ENCODE results near the gene NLGN4X.
"Not testable (repeated sequence)": the region's sequence is repeated elsewhere in the genome, so short reads cannot be mapped to it uniquely, and the experiment has no call there.

Gene NLGN4X

DNA sequence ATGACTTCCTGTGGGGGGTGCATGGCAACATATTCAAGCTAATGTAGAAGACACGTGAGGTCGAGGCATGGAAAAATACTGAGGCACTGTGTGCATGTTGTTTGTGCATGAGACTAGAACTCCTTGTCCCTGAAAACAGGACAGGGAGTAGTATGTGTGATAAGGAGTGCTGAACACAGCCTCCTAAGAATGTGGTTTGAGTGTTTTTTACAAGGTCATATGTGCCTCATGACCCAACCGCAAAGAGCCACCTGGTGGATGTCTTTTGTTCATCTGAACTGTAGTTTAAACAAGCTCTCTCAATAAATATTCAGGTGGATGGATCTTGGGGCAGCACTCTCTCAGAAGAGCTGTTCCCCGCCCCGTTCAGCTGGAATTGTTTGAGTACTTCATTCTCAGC, 226.6 kb downstream of the NLGN4X start:
- DNase-seq = no peak

DNA sequence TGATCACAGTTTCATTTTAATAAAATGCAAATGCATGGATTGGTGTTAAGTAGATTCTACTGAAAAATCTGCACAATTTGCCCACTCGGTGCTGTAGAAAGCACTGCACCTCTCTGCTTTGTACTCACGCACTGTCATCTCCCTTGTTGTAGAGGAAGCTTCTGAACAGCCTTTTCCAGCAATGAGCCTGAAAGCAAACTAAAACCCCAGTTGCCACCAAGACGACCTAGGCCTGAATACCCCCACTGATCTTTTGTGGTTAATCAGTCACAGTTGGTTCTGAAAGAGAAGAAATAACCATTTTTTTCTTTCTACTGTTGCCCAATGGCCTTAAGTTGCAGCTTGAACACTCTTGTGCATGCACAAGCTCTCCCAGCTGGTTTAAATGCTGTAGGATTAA, 229.8 kb downstream of the NLGN4X start:
- DNase-seq = no peak

DNA sequence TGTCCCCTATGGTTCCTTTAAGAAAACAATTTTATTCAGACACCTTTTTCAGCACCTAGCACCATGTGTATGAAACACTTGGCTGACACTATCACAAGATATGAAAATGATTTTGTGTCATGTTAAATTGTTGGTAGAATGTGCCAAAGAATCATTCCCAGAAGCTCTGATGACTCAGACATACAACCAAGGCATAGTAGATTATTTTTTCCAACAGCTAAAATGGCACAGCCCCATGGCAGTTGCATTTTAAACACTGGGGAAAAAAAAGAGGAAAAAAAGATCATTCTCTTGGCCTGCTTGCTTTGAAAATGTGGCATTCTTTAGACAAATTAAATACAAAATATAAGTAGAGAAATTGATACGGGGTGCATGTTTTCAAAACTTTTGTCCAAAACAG, 230.2 kb downstream of the NLGN4X start:
- no peak for DNase-seq

DNA sequence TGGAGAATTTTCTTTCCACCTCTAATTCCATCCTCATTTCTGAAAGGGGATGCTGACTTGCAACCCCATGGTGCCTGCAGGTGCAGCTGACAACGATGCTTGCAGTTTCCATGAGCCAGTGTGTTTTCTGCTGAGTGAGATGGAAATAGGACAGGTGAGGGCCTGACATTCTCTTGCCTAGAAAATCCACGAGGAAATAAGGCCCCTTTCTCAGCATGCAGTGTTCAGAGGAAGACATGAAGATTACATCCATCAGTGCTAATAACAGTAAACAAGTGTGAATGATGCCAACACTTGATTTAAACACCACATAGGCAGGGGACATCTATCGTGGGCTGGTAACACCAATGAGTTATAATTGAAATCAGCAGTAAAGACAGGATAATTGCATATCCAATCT, 237.3 kb downstream of the NLGN4X start:
- DNase-seq = no peak

DNA sequence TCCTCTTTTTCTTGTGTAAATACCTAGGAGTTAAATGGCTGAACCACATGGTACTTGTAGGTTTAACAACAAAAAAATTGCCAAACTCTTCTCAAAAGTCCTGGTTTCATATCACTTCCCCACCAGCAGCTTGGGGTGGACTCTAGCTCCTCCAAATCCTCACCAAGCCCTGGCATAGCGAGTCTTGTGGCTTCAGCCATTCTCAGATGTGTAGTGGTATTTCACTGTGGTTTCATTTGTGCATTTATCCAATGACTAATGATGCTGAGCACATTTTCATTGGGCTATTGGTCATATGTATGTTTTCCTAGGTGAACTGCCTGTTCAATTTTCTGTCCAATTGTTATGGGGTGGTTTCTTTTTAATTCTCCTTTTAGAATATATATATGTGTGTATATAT, 249.3 kb downstream of the NLGN4X start:
- DNase-seq = no peak

DNA sequence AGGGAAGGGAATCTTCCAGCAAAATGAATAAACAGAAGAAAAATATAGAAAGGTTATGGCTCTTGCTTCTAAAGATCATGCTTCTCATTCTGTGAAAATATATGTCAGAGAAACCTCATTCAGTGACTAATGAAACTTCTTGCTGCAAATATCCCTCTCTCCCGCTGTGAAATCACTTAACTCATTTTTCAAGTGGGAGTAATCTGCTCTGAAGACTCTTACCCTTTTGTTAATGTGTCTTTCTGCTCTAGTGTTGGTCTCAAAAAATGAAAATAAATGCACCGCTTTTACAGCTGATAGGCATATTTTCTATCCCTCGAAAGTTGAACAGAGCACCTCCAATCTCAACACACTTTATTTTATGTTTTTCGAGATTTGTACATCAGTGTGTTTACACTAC, 252.3 kb downstream of the NLGN4X start:
- no peak for DNase-seq

DNA sequence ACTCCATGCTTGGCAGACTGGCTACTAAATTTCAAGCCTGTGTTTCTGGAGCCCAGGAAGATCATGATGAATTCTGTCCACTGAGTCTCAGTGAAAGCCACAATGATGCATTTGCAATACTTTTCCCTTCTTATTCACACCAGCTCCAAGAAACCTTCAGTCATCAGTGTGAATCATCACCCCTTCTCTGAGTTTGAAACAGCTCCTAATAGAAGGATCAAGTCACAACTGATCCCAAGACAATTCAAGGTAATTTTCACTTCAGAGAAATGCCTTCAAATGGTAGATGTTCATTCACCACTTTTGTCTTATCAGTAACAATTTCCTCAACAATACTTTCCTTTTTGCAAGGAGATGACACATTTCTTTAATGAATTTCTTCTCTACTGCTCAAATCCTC, 257.4 kb downstream of the NLGN4X start:
- DNase-seq = no peak

DNA sequence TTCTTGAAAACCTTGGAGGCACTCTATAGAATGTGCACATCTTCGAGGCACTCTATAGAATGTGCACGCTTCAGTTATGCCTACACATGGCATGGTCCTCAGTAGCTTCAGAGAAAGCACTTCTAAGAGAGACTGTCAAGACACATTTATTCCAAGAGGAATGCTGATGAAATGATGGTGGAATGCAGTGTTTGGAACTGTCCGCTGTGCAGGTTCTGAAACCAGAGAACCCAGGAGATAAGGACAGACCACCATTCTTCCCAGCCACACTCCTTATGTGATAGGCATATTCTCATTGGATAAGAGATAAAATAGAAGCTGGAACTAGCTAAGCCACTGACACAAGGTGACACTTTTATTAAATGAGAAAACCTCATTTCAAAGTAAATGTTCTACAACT, 263.3 kb downstream of the NLGN4X start:
- no peak for DNase-seq

DNA sequence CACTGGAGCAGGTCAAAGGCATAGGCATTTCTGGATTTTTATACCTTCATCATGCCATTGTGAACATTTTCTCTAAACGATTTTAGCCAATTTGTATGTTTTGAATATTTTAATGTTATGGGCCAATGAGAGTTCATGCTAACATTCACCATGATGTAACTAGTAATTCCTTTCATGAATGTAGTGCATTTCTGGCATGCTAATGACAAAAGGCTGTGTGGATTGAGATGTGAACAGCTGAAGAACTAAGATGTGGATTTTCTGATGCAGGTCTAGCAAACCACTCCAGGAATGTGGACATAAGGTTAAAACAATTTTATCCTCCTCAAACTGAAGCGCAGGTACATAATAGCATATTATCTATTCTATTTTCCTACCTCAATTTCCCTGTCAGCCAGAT, 269.4 kb downstream of the NLGN4X start:
- DNase-seq = no peak

DNA sequence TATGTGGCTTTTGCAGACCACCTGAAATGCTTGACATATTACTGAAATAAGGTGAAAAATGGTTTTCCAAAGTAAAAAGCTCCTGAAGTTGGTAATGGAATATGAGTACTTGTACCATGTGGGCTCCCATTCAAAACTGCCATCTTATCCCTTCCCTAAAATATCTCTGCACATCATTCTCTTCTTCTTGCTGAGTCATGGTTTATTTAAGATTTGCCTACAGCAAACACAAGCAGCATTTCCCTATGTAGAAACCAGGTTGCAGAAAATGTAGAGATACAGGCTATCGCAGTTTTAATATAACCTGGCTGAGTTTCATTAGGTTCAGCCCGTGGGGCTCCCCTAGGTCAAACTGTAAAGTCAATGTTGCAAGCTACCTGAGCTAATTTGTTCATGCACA, 270.1 kb downstream of the NLGN4X start:
- no peak for DNase-seq

DNA sequence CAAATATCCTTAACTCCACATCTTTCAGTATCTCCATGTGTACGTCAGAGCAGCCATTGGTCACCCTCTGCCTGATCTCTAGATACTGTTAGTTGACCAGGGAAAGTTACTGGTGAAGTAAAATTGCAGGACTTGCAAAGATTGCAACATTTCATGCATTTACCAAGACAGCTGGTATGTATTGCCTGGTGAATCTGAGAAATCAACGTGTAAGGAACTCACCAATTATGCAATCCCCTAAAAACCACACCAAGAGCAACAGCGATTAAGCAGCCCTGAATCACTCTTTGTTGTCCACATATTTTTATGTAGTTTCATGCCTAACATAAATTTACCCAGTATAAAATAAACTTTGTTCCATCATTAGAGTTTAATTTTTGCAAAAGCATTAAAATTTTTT, 271.2 kb downstream of the NLGN4X start:
- DNase-seq = no peak

DNA sequence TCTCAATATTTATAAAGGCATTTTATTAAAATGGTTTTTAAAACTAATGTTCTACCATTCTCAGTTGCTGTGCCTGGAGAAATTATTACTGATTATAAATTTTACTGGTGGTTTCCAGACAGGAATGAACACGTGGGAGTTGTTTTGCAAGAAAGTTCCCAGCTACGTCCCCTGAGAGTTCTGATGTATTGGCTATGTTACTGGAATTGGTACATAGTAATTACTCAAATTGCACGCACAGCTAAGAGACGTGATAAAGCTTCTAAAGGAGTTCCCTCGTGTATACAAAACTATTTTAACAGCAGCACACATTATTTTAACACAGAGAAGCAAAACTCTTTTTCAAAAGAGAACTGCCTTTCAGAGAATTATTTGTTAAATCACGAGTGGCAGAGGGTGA, 292.2 kb downstream of the NLGN4X start:
- no peak for DNase-seq

DNA sequence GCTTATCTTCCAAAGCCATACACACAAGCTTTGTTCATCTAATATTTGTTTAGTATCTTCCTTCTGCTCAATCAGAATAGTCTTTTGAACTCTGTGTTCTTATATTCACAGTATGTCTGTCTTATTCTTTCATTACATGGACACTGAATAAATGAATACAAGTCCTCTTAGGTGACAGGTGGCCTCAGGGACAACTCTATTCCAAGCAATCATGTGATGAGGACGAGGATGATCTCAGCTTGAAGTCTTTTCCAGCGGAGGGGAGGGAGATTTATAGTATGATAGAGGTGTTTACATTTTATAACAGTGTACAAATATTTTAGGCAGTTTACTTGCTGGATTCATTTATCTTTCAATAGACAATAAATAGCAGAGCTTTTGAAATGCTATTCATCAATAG, 300.4 kb downstream of the NLGN4X start:
- DNase-seq = no peak

DNA sequence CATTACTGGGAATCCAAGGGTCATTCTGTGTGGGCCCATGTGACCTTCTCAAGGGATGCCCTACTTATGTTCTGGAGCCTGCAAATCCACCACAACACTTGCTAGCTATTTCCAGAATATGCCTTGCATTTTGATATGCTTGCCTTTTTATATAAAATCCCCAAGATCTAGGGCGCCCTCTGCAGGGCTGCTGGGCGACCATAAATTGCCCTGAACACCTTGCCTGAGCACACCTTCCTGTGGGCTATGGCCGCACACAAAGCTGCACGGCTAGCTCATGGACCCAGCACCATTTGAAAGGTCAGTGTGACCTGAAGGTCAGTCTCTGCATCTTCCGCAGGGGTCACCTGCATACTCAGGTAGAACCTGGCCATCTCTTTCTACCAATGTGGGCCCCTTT, 311.7 kb downstream of the NLGN4X start:
- DNase-seq = no peak

DNA sequence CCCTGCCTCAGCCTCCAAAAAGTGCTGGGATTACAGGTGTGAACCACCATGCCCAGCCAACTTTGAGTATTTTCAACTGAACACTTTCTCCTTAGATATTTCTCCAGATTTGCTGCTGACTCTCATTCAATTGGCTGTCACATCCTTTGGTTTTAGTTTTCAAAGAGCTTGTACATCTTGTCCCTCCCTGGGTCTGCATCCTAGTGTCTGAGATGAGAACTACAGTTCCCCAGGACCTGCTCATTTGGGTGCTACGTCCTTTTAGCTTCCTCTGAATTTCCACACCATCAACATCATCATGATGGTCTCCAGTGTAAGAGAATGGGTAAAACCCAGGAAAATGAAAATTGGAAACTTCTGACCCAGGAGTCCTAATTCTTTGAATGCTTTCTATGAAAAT, 312.9 kb downstream of the NLGN4X start:
- DNase-seq = no peak

DNA sequence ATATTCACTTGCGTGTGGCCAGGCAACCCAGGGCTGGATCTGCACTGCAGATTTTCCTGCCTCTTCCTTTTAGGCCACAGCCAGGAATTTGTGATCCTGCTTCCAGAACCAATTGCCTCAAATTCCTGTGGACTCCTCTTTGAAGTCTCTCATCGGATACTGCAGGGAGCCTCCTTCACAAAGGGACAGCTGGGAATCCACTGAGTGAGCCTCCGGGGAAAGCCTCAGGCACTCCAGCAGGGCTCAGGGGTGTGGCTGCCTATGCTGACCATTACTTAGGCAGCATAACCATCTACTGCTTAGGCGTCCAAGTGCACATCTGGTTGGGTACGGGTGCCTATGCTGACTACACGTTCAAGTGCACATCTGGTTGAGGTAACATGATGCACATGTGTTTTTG, 321.5 kb downstream of the NLGN4X start:
- DNase-seq = no peak

DNA sequence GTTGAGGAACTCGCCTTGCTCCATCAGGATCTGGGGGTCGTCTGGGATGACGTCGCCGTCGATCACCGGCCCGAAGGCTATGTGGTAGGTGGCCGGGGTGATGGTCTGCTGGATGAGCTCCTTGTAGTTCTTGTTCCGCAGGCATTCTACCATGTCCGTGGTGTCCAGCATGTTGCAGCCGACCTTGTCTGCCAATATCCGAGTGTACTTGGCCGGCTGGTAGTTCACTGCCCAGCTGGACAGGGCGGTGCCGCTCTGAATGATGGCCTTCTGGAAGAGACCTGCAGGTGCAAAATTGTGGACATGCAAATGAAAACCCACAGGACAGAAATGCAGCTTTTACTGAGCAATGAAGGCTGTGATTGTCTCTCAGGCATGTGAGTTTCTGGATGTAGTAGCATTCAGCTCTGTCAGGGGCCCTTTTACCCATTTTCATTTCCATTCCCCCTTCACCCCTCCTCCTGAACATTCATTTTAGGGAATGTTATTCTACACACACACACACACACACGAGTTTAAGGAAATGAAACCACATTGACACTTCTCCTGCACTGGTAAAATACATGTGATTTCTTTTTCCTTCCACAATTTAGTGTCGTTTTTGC, 325.0 kb downstream of the NLGN4X start:
- DNase-seq = not testable (repeated sequence)

DNA sequence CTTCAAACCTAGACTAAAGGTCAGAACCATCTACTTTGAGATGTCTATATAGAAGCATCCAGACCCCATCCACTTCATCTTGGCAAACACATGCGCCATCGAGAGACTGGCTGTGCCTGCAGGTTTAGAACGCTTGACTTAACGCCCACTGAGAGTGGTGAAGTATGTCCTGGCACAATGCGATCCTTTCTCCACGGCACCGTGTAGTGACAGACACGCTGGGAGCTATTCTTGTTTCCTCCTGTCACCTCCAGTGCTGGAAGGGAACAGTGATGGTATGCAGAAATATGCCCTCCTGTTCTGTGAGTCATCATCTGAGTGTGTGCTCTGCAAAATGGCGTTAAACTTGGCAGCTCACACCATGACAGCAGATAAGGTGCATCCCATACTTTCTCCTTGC, 330.2 kb downstream of the NLGN4X start:
- DNase-seq = no peak

DNA sequence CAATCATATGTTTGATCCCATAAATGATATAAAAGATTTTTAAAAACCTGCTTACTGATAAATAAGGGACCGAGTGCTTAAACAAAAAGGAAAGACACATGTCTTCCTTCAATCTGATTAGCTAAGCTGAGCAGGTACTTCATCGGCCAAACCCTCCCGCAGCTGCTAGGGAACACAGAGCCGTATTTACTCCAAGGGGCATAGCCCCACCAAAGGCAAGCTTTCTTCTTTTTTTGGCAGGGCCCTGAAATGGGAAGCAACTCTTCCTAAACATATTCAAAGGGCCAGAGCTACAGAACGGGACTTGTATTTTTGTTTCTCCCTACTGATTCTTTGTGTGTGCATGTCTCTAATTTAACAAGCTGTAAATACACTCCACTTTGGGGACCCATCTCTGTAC, 337.3 kb downstream of the NLGN4X start:
- DNase-seq = no peak

DNA sequence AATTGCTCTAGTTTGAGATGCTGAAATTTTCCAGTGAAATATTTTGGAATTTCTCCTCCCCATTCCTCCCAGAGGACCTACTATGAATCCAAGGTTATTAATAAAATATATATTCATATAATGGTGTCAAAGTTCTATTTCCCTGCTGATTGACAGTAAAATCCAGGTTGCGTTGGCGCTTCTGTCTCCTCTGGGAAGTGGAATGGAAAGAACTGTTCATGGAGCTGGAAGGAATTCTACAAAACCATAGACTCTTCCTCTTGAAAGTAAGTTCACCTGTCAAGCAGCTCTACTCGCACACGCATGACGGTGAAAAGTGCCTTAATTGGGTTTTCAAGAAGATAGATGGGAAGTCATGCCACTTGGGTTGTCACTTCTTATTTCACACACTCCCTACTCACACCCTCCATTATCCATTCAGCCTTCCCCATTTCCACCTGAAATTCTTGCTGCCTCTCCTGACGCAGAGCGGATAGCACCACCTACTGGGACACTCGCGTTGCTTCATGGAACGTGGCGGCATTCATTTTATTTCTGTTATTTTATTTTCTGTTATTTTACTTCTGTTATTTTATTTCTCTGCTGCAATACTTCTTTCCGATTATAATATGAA, 351.6 kb downstream of the NLGN4X start:
- DNase-seq = no peak

DNA sequence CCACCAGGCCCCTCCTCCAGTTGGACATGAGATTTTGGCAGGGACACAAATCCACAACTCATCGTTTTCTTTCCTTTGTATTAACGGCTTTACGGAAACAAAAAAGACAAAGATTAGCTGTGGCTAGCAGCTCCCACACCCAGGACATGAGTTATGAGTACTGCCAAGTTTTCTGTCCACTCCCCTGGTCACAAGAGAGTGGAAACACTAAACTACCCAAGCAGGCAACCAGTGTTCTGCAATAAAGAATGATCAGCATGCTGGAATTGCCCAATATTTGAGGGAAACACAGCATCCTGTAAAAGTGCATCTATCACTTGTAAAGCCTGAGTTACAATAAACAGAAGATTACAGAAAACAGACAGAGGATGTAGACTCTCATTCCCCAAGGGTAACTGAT, 358.4 kb downstream of the NLGN4X start:
- no peak for DNase-seq

DNA sequence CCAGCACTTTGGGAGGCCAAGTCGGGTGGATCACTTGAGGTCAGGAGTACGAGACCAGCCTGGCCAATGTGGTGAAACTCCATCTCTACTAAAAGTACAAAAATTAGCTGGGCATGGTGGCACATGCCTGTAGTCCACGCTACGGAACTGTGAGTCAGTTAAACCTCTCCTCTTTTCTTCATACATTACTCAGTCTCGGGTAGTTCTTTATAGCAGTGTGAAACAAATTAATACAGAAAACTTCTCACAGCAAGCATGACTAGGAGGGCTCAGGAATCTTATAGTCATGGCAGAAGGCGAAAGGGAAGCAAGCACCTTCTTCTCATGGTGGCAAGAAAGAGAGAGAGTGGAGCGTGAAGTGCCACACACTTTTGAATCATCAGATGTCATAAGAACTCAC, 358.9 kb downstream of the NLGN4X start:
- DNase-seq = no peak

DNA sequence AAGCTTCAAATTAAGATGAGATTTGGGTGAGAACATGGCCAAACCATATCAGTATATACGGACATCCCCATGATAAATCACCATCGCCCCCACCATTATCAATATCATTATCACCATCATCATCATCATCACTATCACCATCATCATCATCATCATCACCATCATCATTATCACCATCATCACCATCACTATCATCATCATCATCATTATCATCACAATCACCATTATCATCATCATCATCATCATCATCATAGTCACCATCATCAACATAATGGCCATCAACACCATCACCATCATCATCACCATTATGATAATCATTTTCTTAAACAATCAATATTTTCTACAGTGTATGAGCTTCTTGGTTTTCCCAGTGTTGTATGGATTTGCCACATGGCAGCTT, 360.9 kb downstream of the NLGN4X start:
- DNase-seq = no peak

DNA sequence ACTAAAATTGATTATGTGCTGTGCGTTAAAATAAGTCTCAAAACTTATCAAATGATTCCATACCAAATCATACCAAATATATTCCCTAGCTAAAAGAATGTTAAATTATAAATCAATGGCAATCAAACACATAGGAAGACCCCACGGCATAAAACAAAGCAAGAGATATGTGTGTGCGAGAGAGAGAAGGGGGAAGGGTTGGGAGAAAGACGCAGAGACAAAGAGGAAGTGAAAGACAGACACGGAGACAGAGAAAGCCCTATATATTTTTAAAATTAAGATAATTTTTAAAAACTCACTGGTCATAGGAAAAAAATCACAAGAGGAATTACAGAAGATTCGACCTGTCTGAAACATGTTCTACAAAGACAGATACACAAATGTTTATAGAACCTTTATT, 371.4 kb downstream of the NLGN4X start:
- no peak for DNase-seq

DNA sequence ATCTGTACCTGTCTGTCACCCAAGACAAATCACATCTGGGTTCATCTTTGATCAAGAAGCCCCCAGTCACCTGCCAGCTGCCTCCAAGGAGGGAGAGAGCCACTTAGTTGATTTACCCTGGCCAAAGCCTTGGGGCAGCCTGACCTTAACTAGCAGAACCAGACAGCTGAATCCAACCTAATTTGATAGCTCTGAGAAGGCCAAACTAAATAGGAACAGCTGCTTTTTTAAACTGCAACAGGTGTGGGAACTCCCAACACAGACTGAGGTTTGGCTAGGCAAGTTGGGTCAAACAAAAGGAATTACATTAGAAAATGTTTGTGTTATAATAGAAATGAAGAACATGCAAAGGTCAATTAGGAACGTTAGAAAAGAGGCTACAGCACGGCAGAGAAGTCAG, 375.7 kb downstream of the NLGN4X start:
- DNase-seq = no peak

DNA sequence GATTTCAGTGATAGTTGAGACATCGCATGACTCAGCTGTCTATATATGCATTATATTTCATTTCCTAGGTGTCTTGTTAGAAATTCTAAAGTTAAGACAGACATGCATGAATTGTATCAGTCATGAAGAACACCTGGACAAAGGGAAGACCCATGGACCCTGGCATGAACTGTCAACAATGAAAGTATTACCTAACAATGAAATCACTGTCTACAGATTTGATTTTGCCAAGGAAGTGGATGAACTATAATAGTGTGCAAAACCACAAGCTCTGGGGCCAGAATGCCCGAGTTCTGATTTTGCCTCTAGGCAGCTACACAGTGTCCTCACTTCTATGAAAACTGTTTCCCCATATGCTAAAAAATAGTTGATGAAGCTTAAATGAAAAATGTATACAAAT, 386.1 kb downstream of the NLGN4X start:
- no peak for DNase-seq
